GM23338 (cell line): ENCODE results near the gene PNLIP.

Experiments used
- CTCF ChIP-seq, 2 experiments: fragments of 200-600 bp in 1 of 2; sonication (generic) in 1 of 2; conservative IDR thresholded peaks; 2 replicates each; pipeline versions ENCODE4 v1.5.1 to v1.6.1; 2016 to 2017; ENCODE audit warnings: antibody characterized with exemption in 2 of 2, low read depth in 2 of 2, mild to moderate bottlenecking in 2 of 2, moderate library complexity in 1 of 2
- TF ChIP-seq, protein P1 (sequence below): IDR thresholded peaks from one replicate; pipeline ENCODE4 v1.6.1; 2018; ENCODE audit warnings: antibody characterized with exemption; ENCODE audit not compliant: unreplicated experiment

- peak; percentile 66 to 93 for TF ChIP-seq CTCF (conservative IDR thresholded peaks at IDR 0.05; ENCODE audit: low read depth in 2 of 2)
- TF ChIP-seq, protein P1, sequence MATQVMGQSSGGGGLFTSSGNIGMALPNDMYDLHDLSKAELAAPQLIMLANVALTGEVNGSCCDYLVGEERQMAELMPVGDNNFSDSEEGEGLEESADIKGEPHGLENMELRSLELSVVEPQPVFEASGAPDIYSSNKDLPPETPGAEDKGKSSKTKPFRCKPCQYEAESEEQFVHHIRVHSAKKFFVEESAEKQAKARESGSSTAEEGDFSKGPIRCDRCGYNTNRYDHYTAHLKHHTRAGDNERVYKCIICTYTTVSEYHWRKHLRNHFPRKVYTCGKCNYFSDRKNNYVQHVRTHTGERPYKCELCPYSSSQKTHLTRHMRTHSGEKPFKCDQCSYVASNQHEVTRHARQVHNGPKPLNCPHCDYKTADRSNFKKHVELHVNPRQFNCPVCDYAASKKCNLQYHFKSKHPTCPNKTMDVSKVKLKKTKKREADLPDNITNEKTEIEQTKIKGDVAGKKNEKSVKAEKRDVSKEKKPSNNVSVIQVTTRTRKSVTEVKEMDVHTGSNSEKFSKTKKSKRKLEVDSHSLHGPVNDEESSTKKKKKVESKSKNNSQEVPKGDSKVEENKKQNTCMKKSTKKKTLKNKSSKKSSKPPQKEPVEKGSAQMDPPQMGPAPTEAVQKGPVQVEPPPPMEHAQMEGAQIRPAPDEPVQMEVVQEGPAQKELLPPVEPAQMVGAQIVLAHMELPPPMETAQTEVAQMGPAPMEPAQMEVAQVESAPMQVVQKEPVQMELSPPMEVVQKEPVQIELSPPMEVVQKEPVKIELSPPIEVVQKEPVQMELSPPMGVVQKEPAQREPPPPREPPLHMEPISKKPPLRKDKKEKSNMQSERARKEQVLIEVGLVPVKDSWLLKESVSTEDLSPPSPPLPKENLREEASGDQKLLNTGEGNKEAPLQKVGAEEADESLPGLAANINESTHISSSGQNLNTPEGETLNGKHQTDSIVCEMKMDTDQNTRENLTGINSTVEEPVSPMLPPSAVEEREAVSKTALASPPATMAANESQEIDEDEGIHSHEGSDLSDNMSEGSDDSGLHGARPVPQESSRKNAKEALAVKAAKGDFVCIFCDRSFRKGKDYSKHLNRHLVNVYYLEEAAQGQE, result no peak
Measured at GRCh38 chr10:116521424-116522290, 24.1 kb upstream of the PNLIP start.
